Daoy (cell line): ENCODE data around the gene KRTAP10-5. TPM values are rescaled to one million over a fixed set of nuclear protein-coding genes. Genes with fewer than 3 reads are reported as not detected.

Source experiments
- DNase-seq: peaks from one replicate; pipeline ENCODE4 v3.0.0-alpha.2; 2015; ENCODE audit warnings: low read depth
- total RNA-seq: library from RNA; depleted of rRNA; stranded (reverse); fragments of >200 nt; shearing (Covaris generic); gene quantifications from 2 replicates; pipeline ENCODE4 v1.2.3, GENCODE V29; 2014; rRNA removed

The KRTAP10-5 gene
- total RNA-seq, 1 experiment from 2014 or later = not detected

DNA sequence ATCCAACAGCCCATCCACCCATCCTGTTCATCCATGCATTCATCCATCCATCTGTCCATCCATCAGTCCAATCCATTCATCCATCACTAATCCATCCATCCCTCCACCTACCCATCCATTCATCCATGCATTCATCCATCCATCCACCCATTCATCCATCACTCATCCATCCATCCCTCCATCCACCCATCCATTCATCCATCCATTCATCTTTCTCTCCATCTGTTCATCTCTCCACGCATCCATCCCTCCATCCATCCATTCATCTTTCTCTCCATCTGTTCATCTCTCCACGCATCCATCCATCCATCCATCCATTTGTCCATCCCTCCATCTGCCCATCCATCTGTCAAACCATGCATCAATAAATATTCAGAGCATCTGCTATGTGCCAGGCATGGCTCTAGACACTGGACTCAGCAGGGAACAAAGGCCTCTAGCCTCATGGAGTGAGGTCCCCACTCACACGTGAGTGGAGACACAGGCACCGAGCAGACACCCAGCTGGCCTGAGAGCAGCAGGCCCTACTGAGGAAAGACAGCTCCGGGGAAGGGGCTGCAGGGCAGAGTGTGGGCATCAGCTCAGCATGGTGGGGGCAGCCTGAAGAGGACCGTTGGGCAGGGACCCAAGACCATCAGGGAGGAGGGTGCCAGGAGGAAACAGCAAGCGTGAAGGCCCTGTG lies 50.0 kb downstream of the KRTAP10-5 start:
- no peak for DNase-seq

DNA sequence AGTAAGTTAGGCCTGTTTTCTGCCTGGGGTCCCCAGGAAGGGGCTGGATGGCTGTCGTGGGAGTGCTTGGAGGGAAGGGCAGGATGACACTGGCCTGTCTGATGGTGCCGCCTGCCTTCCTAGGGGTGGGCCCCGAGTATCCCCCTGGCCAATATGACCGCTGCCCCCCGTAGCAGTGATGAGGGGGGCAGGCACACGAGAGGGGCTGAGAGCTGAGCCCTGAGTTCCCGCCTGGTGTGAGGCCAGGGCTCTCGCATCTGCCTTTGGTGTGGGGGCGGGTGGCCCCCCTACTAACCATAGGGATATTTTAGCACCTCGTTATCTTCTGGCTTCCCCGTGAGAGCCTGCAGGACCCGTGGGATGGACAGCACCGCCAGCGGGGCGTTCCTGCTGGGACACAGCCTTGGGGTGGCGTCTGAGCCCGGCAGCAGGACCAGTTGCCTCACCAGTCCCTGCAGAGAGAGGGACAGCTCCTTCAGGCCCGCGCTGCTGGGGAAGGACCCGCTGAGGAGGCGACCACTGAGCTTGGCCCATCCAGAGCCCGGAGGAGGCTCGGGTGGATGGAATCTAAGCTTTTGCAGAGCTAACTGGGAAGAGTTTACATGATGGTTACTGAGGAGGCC lies 50.8 kb downstream of the KRTAP10-5 start:
- DNase-seq = no peak

Other genes with a start within 250 kb of the KRTAP10-5 start
- gene CFAP410, start 241.2 kb downstream of the KRTAP10-5 start, total RNA-seq = 23.5 and 60.9 TPM in 2 replicates
- 4.4 and 9.1 TPM in 2 replicates for gene TRPM2, start 227.0 kb downstream of the KRTAP10-5 start, total RNA-seq
- 0.06 and 0.17 TPM in 2 replicates for gene LRRC3, start 125.1 kb downstream of the KRTAP10-5 start, total RNA-seq
- gene KRTAP10-1, start 40.4 kb downstream of the KRTAP10-5 start, total RNA-seq = not detected in 2 replicates
- not detected in 2 replicates for gene KRTAP10-2, start 29.1 kb downstream of the KRTAP10-5 start, total RNA-seq
- not detected in 2 replicates for gene KRTAP10-3, start 21.8 kb downstream of the KRTAP10-5 start, total RNA-seq
- gene KRTAP10-4, start 6.9 kb downstream of the KRTAP10-5 start, total RNA-seq = not detected in 2 replicates
- gene KRTAP10-6, start 11.9 kb upstream of the KRTAP10-5 start, total RNA-seq = not detected in 2 replicates
- gene KRTAP10-7, start 20.0 kb upstream of the KRTAP10-5 start, total RNA-seq = not detected in 2 replicates
- gene KRTAP10-8, start 31.5 kb upstream of the KRTAP10-5 start, total RNA-seq = not detected in 2 replicates
- gene KRTAP10-9, start 46.5 kb upstream of the KRTAP10-5 start, total RNA-seq = not detected in 2 replicates
- not detected in 2 replicates for gene KRTAP10-10, start 56.8 kb upstream of the KRTAP10-5 start, total RNA-seq
- not detected in 2 replicates for gene KRTAP10-11, start 65.8 kb upstream of the KRTAP10-5 start, total RNA-seq
- gene KRTAP12-4, start 74.1 kb upstream of the KRTAP10-5 start, total RNA-seq = not detected in 2 replicates
- not detected in 2 replicates for gene KRTAP12-3, start 77.3 kb upstream of the KRTAP10-5 start, total RNA-seq
- gene KRTAP12-2, start 86.3 kb upstream of the KRTAP10-5 start, total RNA-seq = not detected in 2 replicates
- gene KRTAP12-1, start 101.6 kb upstream of the KRTAP10-5 start, total RNA-seq = not detected in 2 replicates
- gene KRTAP10-12, start 116.6 kb upstream of the KRTAP10-5 start, total RNA-seq = not detected in 2 replicates
- gene TSPEAR, start 131.0 kb upstream of the KRTAP10-5 start, total RNA-seq = not detected in 2 replicates
- gene UBE2G2, start 221.2 kb upstream of the KRTAP10-5 start, total RNA-seq = 90.1 and 152 TPM in 2 replicates
- 98.9 and 125 TPM in 2 replicates for gene SUMO3, start 237.5 kb upstream of the KRTAP10-5 start, total RNA-seq